ENCODE data around the gene NHSL1.

The NHSL1 gene, protein sequence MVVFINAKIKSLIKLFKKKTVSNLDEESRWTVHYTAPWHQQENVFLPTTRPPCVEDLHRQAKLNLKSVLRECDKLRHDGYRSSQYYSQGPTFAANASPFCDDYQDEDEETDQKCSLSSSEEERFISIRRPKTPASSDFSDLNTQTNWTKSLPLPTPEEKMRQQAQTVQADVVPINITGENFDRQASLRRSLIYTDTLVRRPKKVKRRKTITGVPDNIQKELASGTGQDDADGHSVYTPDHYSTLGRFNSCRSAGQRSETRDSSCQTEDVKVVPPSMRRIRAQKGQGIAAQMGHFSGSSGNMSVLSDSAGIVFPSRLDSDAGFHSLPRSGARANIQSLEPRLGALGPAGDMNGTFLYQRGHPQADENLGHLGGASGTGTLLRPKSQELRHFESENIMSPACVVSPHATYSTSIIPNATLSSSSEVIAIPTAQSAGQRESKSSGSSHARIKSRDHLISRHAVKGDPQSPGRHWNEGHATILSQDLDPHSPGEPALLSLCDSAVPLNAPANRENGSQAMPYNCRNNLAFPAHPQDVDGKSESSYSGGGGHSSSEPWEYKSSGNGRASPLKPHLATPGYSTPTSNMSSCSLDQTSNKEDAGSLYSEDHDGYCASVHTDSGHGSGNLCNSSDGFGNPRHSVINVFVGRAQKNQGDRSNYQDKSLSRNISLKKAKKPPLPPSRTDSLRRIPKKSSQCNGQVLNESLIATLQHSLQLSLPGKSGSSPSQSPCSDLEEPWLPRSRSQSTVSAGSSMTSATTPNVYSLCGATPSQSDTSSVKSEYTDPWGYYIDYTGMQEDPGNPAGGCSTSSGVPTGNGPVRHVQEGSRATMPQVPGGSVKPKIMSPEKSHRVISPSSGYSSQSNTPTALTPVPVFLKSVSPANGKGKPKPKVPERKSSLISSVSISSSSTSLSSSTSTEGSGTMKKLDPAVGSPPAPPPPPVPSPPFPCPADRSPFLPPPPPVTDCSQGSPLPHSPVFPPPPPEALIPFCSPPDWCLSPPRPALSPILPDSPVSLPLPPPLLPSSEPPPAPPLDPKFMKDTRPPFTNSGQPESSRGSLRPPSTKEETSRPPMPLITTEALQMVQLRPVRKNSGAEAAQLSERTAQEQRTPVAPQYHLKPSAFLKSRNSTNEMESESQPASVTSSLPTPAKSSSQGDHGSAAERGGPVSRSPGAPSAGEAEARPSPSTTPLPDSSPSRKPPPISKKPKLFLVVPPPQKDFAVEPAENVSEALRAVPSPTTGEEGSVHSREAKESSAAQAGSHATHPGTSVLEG (N-terminal part only)

DNA sequence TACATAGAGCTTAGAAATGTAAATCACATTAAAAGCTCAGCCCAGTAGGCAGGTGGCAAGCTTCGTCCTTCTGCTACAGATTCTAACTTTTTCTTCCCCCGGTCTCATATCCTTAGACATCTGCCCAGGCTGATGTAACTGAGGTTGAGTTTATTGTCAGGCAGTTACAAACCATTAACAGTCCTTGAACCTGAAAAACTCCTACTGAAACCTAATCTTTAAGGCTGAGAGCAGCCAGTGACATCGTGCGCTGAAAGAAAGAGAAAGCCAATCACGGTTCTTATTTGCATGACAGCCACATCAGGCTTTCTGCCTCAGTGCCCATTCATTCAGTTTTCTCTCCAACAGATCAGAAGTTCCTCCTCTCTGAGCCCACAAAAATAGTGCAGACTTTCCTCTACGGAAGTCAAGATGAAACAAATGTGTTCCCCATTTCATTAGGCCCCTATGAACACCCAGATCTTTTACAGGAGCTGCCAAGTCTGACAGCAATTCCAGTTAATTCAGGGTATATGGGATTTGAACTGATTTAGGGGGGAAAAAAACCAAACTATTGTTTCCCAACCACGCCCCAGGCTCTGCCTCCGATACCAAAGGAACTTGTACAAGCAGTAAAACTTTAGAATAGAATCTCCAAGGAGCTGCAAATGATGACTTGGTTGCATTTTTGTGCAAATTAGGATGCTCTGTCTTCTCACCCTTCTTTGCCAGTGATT lies at the start of gene NHSL1:
TSS of gene NHSL1 (minus strand) at position 192 of the 716 bp plus-strand sequence. CDS start 204 bp downstream, outside the sequence.
- H3K9me3 ChIP-seq (ENCODE audit: control insufficient read depth in 5 of 5, low read length in 5 of 5) = no peaks in the 10 kb centered on the region
- H3K27me3 ChIP-seq (ENCODE audit: control insufficient read depth in 5 of 5, insufficient read depth in 4 of 5, low read length in 5 of 5) = no peaks in the 10 kb centered on the region
- H3K9ac ChIP-seq (ENCODE audit: low read length in 5 of 5) = no peak within 1 kb of the TSS
- no peak within 1 kb of the TSS for H3K4me3 ChIP-seq (ENCODE audit: low read depth in 1 of 5, low read length in 5 of 5)
- H3K27ac ChIP-seq (ENCODE audit: low read depth, low read length) = no peak within 1 kb of the TSS
- peaks cover 0 to 4% (median 0%) of the 10 kb centered on the region in 5 donors for H3K36me3 ChIP-seq (ENCODE audit: control insufficient read depth in 5 of 5, insufficient read depth in 5 of 5, low read length in 5 of 5)
- peaks cover 0 to 4% (median 0%) of the 10 kb centered on the region in 5 donors for H3K4me1 ChIP-seq (ENCODE audit: control insufficient read depth in 5 of 5, insufficient read depth in 5 of 5, low read length in 5 of 5)

DNA sequence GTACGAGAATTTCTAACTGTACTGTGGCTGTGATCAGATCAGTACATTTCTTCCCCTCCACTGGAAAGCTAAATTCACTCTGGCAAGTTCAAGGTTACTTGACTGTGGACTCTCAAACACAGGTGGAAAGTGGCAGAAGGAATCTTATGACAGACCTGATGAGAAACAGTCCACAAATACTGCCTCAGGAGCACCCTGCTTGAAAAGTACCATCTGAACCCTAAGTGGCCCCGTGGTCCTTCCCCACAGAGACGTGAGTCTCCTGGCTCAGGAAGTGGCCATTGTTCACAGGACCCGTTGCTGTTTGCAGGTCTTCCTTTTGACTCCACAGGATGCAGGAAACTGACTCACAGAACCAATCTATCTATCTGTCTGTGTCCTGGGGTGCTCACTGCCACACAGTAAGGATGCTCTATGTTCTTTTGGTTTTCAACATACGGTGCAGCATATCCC lies 47.5 kb upstream of the NHSL1 start:
- Histone ChIP-seq H3K9ac (ENCODE audit: low read length in 5 of 5) (no peak overlapping the region), H3K27ac (ENCODE audit: low read depth, low read length) (no peak overlapping the region), H3K4me1 (ENCODE audit: control insufficient read depth in 5 of 5, insufficient read depth in 5 of 5, low read length in 5 of 5) (peaks cover 5 to 29% (median 6%) of the 10 kb centered on the region in 5 donors), H3K27me3 (ENCODE audit: control insufficient read depth in 5 of 5, insufficient read depth in 4 of 5, low read length in 5 of 5) (peaks cover 0 to 8% (median 0%) of the 10 kb centered on the region in 5 donors), H3K9me3 (ENCODE audit: control insufficient read depth in 5 of 5, low read length in 5 of 5) (no peaks in the 10 kb centered on the region), H3K4me3 (ENCODE audit: low read depth in 1 of 5, low read length in 5 of 5) (no peak overlapping the region), H3K36me3 (ENCODE audit: control insufficient read depth in 5 of 5, insufficient read depth in 5 of 5, low read length in 5 of 5) (no peaks in the 10 kb centered on the region)

DNA sequence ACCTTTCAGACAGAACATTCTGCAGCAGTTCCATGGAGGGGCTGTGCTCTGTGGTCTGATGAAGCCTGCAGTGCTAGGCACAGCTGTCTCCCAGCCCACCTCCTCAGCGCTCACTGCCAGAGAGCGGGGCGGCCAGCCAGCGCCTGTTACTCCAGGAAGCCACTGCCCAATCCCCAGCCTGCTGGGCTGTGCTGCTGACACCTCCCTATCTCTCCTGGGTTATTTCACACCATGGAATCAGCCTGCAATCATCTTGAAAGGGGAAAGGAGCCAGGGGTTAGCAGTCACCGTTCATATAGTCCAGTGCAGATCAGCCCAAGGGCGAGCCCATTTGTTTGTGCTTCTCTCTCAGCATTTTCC lies 46.3 kb upstream of the NHSL1 start:
- Histone ChIP-seq H3K9me3 (ENCODE audit: control insufficient read depth in 5 of 5, low read length in 5 of 5) (no peaks in the 10 kb centered on the region), H3K4me3 (ENCODE audit: low read depth in 1 of 5, low read length in 5 of 5) (peak overlapping the region; percentile 50 to 66 (median 54)), H3K27me3 (ENCODE audit: control insufficient read depth in 5 of 5, insufficient read depth in 4 of 5, low read length in 5 of 5) (peaks cover 0 to 8% (median 3%) of the 10 kb centered on the region in 5 donors), H3K36me3 (ENCODE audit: control insufficient read depth in 5 of 5, insufficient read depth in 5 of 5, low read length in 5 of 5) (no peaks in the 10 kb centered on the region), H3K27ac (ENCODE audit: low read depth, low read length) (peak overlapping the region; percentile 43), H3K9ac (ENCODE audit: low read length in 5 of 5) (no peak overlapping the region), H3K4me1 (ENCODE audit: control insufficient read depth in 5 of 5, insufficient read depth in 5 of 5, low read length in 5 of 5) (peaks cover 5 to 34% (median 6%) of the 10 kb centered on the region in 5 donors)

DNA sequence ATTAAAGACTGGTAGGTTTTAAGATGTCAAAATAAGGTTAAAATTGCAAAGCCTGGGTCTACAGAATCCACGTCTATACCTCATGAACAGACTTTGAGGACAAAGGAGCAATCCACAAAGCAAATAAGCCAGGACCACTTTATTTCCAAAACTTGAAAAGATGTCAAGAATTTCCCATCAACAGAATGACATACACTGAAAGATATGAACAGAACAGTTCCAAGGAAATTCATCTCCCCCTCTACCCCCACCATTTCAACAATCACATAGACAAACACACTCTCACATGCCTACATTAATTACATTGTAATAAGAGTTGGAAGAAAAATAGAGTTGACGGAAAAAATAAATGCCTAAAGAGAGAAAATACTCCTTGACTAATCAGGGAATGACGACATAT lies 45.2 kb upstream of the NHSL1 start:
- Histone ChIP-seq H3K27me3 (ENCODE audit: control insufficient read depth in 5 of 5, insufficient read depth in 4 of 5, low read length in 5 of 5) (peaks cover 0 to 8% (median 3%) of the 10 kb centered on the region in 5 donors), H3K36me3 (ENCODE audit: control insufficient read depth in 5 of 5, insufficient read depth in 5 of 5, low read length in 5 of 5) (no peaks in the 10 kb centered on the region), H3K9me3 (ENCODE audit: control insufficient read depth in 5 of 5, low read length in 5 of 5) (no peaks in the 10 kb centered on the region), H3K9ac (ENCODE audit: low read length in 5 of 5) (no peak overlapping the region), H3K4me1 (ENCODE audit: control insufficient read depth in 5 of 5, insufficient read depth in 5 of 5, low read length in 5 of 5) (peaks cover 5 to 39% (median 6%) of the 10 kb centered on the region in 5 donors), H3K27ac (ENCODE audit: low read depth, low read length) (peak overlapping the region; percentile 22), H3K4me3 (ENCODE audit: low read depth in 1 of 5, low read length in 5 of 5) (peak overlapping the region in 4 of 5 donors; percentile 50 to 66 (median 56))

DNA sequence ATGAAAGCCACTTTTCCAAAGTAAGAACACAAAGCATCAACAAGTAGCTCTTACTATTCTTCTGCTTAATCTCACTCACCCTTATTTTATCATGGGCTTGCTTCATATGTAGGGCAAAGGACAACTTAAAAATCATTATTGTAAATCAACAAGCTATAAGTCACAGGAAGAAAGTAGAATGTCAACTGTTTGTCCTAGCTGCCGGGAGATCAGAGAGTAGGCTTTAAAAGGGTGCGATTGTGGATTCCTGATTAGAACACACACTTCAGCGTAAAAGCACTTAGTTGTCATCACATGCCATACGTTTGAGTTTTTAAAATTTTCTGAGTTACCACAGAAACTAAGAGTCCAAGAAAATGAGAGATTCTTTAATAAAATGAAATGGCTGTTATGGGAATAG lies 44.4 kb upstream of the NHSL1 start:
- H3K9me3 ChIP-seq (ENCODE audit: control insufficient read depth in 5 of 5, low read length in 5 of 5) = no peaks in the 10 kb centered on the region
- peak overlapping the region; percentile 22 for H3K27ac ChIP-seq (ENCODE audit: low read depth, low read length)

DNA sequence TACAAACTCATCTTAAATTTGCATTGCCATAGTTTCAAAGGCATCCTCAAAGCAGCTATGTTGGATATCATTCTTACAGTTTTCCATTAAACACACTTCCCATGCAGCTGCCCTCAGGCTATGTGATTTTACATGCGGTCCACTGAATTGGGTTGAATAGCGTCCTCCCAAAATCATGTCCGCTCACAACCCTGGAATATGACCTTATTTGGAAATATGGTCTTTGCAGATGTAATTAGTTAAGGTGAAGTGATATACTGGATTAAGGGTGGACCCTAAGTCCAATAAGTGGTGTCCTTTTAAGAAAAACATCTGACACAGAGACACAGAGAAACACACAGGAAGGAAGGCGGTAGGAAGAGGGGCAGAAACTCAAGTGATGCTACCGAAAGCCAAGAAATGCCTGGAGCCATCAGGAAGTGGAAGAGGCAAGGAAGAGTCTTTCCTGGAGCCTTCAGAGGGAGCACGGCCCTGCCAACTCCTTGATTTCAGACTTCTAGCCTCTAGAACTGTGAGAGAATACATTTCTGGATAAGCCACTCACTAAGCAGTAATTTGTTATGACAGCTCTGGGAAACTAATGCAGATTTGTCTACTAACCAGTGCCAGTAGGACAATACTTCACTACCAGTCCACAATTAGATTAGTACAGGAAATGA lies 42.7 kb upstream of the NHSL1 start:
- Histone ChIP-seq H3K4me1 (ENCODE audit: control insufficient read depth in 5 of 5, insufficient read depth in 5 of 5, low read length in 5 of 5) (peaks cover 5 to 52% (median 20%) of the 10 kb centered on the region in 5 donors), H3K36me3 (ENCODE audit: control insufficient read depth in 5 of 5, insufficient read depth in 5 of 5, low read length in 5 of 5) (no peaks in the 10 kb centered on the region), H3K27me3 (ENCODE audit: control insufficient read depth in 5 of 5, insufficient read depth in 4 of 5, low read length in 5 of 5) (peaks cover 0 to 6% (median 3%) of the 10 kb centered on the region in 5 donors), H3K9me3 (ENCODE audit: control insufficient read depth in 5 of 5, low read length in 5 of 5) (no peaks in the 10 kb centered on the region), H3K9ac (ENCODE audit: low read length in 5 of 5) (no peak overlapping the region), H3K4me3 (ENCODE audit: low read depth in 1 of 5, low read length in 5 of 5) (peak overlapping the region in 1 of 5 donors; percentile 1), H3K27ac (ENCODE audit: low read depth, low read length) (no peak overlapping the region)

More for the DNA sequence above, 44.4 kb upstream of the NHSL1 start:
- Histone ChIP-seq H3K4me1 (ENCODE audit: control insufficient read depth in 5 of 5, insufficient read depth in 5 of 5, low read length in 5 of 5) (peaks cover 5 to 44% (median 11%) of the 10 kb centered on the region in 5 donors), H3K36me3 (ENCODE audit: control insufficient read depth in 5 of 5, insufficient read depth in 5 of 5, low read length in 5 of 5) (no peaks in the 10 kb centered on the region), H3K4me3 (ENCODE audit: low read depth in 1 of 5, low read length in 5 of 5) (peak overlapping the region in 2 of 5 donors; percentile 59 to 66), H3K9ac (ENCODE audit: low read length in 5 of 5) (no peak overlapping the region), H3K27me3 (ENCODE audit: control insufficient read depth in 5 of 5, insufficient read depth in 4 of 5, low read length in 5 of 5) (peaks cover 0 to 8% (median 3%) of the 10 kb centered on the region in 5 donors)

DNA sequence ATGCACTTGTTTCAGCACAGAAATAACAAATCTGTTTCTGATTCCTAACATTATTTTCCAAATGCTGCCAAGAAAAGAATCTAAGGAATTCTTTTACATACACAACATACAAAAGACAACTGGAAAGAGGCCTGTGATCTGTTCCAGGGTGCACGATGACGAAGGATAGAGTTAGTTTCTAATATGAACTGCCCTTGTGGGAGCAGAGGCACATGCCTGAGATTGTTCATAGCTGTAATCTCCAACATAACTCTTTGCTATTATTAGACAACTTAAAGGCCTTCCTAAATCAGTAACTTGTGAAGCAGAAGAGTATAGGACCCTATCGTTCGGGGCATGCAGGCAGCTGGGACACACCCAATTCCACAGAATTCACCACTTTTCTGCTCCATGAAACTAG lies 41.2 kb upstream of the NHSL1 start:
- Histone ChIP-seq H3K36me3 (ENCODE audit: control insufficient read depth in 5 of 5, insufficient read depth in 5 of 5, low read length in 5 of 5) (no peaks in the 10 kb centered on the region), H3K27me3 (ENCODE audit: control insufficient read depth in 5 of 5, insufficient read depth in 4 of 5, low read length in 5 of 5) (peaks cover 0 to 3% (median 2%) of the 10 kb centered on the region in 5 donors), H3K4me1 (ENCODE audit: control insufficient read depth in 5 of 5, insufficient read depth in 5 of 5, low read length in 5 of 5) (peaks cover 3 to 39% (median 16%) of the 10 kb centered on the region in 5 donors), H3K9ac (ENCODE audit: low read length in 5 of 5) (no peak overlapping the region), H3K27ac (ENCODE audit: low read depth, low read length) (no peak overlapping the region), H3K9me3 (ENCODE audit: control insufficient read depth in 5 of 5, low read length in 5 of 5) (no peaks in the 10 kb centered on the region), H3K4me3 (ENCODE audit: low read depth in 1 of 5, low read length in 5 of 5) (no peak overlapping the region)

DNA sequence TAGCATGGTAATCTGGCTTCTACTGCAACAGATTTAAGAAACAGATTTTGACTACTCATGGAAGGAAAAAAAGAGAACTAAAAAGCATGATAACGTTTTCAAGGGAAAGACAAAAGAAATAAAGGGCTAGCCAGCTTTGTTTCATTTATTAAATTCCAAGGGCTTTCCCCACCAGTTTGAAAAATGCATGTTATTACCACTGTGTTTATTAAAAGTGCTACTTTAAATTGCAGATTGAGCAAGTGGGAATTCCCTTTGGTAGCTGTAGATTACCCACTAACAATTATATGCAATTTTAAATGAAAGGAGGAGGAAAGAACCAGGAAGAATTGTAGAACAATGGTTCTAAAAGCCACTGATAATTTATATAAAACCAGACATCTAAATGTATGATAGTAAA lies 40.6 kb upstream of the NHSL1 start:
- Histone ChIP-seq H3K4me1 (ENCODE audit: control insufficient read depth in 5 of 5, insufficient read depth in 5 of 5, low read length in 5 of 5) (peaks cover 3 to 36% (median 15%) of the 10 kb centered on the region in 5 donors), H3K27ac (ENCODE audit: low read depth, low read length) (no peak overlapping the region), H3K36me3 (ENCODE audit: control insufficient read depth in 5 of 5, insufficient read depth in 5 of 5, low read length in 5 of 5) (no peaks in the 10 kb centered on the region)

More for the DNA sequence above, 40.6 kb upstream of the NHSL1 start:
- Histone ChIP-seq H3K9ac (ENCODE audit: low read length in 5 of 5) (no peak overlapping the region), H3K9me3 (ENCODE audit: control insufficient read depth in 5 of 5, low read length in 5 of 5) (no peaks in the 10 kb centered on the region), H3K4me3 (ENCODE audit: low read depth in 1 of 5, low read length in 5 of 5) (no peak overlapping the region), H3K27me3 (ENCODE audit: control insufficient read depth in 5 of 5, insufficient read depth in 4 of 5, low read length in 5 of 5) (peaks cover 0 to 3% (median 2%) of the 10 kb centered on the region in 5 donors)
